ENCODE measurements around the gene WWTR1. TPM values are rescaled to one million over a fixed set of nuclear protein-coding genes. Genes with fewer than 3 reads are reported as not detected.

WWTR1 gene
- 134 and 160 TPM in 2 replicates for total RNA-seq

GRCh38 chr3:149657926-149658743 is at the start of gene WWTR1:
Gene WWTR1, minus strand, starts transcription at chr3:149658025. Its CDS starts 719 bp downstream, at chr3:149657306.

GRCh38 chr3:149474250-149474817 is 183.5 kb downstream of the WWTR1 start, which contains the start of gene TM4SF4:
Gene TM4SF4, plus strand, starts transcription at chr3:149474697. Its CDS starts 181 bp downstream, at chr3:149474878.

Other genes with a start within 250 kb of the WWTR1 start
- 1.2 TPM in 1 of 2 replicates, not detected in the other for gene TM4SF4, start 183.3 kb downstream of the WWTR1 start, total RNA-seq
- gene COMMD2, start 94.5 kb upstream of the WWTR1 start, total RNA-seq, result 24.6 and 31.1 TPM in 2 replicates
- not detected in 2 replicates for gene ANKUB1, start 134.5 kb upstream of the WWTR1 start, total RNA-seq
- gene RNF13, start 155.2 kb upstream of the WWTR1 start, total RNA-seq, result 66.2 and 71.6 TPM in 2 replicates

Data from aortic smooth muscle cell (primary cell).